Esophagus muscularis mucosa (tissue), 4 donors: ENCODE data around the gene PTPRE. TPM values are rescaled to one million over a fixed set of nuclear protein-coding genes. Genes with fewer than 3 reads are reported as not detected.

Experiments
- DNase-seq: peaks from one replicate; pipeline ENCODE4 v3.0.0-alpha.2; 2017; ENCODE audit errors: extremely low spot score
- H3K27ac ChIP-seq, 4 donors: fragments of 200-600 bp; sonication (generic); replicated peaks in 1 of 4; 1 replicate in 3 of 4; 2 replicates in 1 of 4; pipeline ENCODE4 v1.5.1; 2016 to 2019; ENCODE audit warnings: mild to moderate bottlenecking in 1 of 4
- H3K27me3 ChIP-seq, 4 donors: fragments of 200-600 bp; sonication (generic); one replicate each; pipeline versions ENCODE4 v1.5.1 to v1.6.0; 2016 to 2019
- H3K36me3 ChIP-seq, 4 donors: fragments of 200-600 bp; sonication (generic); one replicate each; pipeline ENCODE4 v1.5.1; 2016 to 2019
- H3K4me1 ChIP-seq, 4 donors: fragments of 200-600 bp; sonication (generic); one replicate each; pipeline ENCODE4 v1.5.1; 2016 to 2019
- H3K4me3 ChIP-seq, 4 donors: fragments of 200-600 bp; sonication (generic); 1 replicate in 2 of 4; 2 replicates in 2 of 4; pipeline ENCODE4 v1.5.1; 2016 to 2019; ENCODE audit warnings: mild to moderate bottlenecking in 4 of 4, moderate library complexity in 1 of 4
- H3K9me3 ChIP-seq, 4 donors: fragments of 200-600 bp; sonication (generic); 1 replicate in 3 of 4; 2 replicates in 1 of 4; pipeline ENCODE4 v1.5.1; 2016 to 2019
- EP300 ChIP-seq: sonication (generic); formaldehyde crosslinking; IDR thresholded peaks from one replicate; pipeline ENCODE4 v1.6.1; 2017; ENCODE audit warnings: antibody characterized with exemption
- POLR2A ChIP-seq: fragments of 450-650 bp; IDR thresholded peaks from one replicate; pipeline ENCODE4 v1.6.1; 2017; ENCODE audit warnings: antibody characterized with exemption, moderate library complexity, mild to moderate bottlenecking, low read depth
- POLR2AphosphoS5 ChIP-seq, 2 donors: sonication (generic); formaldehyde crosslinking; IDR thresholded peaks; one replicate each; pipeline ENCODE4 v1.6.1; 2017; ENCODE audit warnings: antibody characterized with exemption in 2 of 2
- WGBS: methylation state at CpG from one replicate; pipeline ENCODE4 v1.1.5; 2018; 5-methylcytosine and 5-hydroxymethylcytosine counted together
- intact Hi-C: fragments of 100-400 bp; cut with DNase I; formaldehyde crosslinking; loops from one replicate; pipeline ENCODE4 v1.15.1; 2023
- total RNA-seq, 4 donors: library from RNA; depleted of rRNA; stranded (reverse); fragments of >200 nt; gene quantifications; one replicate each; pipeline versions ENCODE4 v1.1.0 to v1.2.1, GENCODE V29; 2016
- TF ChIP-seq, protein P1 (sequence below), 3 experiments: fragments of 200-600 bp in 2 of 3; fragments of 450-650 bp in 1 of 3; sonication (generic) in 2 of 3; IDR thresholded peaks; one replicate each; pipeline ENCODE4 v1.5.1; 2017 to 2019; ENCODE audit warnings: antibody characterized with exemption in 3 of 3, mild to moderate bottlenecking in 2 of 3, moderate library complexity in 1 of 3

Gene PTPRE
- total RNA-seq, 4 donors from 2014 or later = 8.7 to 22.4 (median 13.3) TPM

GRCh38 chr10:127913368-127913759 is 6.5 kb downstream of the PTPRE start:
- Histone ChIP-seq H3K4me3 (no peak overlapping the region), H3K4me1 (peaks cover 6 to 11% (median 8%) of the 10 kb centered on the region in 4 donors), H3K27me3 (peaks cover 0 to 9% (median 0%) of the 10 kb centered on the region in 4 donors), H3K36me3 (no peaks in the 10 kb centered on the region), H3K27ac (no peak overlapping the region), H3K9me3 (no peaks in the 10 kb centered on the region)
- peak; percentile 24 for DNase-seq
- no peak for TF ChIP-seq EP300
- TF ChIP-seq, protein P1, sequence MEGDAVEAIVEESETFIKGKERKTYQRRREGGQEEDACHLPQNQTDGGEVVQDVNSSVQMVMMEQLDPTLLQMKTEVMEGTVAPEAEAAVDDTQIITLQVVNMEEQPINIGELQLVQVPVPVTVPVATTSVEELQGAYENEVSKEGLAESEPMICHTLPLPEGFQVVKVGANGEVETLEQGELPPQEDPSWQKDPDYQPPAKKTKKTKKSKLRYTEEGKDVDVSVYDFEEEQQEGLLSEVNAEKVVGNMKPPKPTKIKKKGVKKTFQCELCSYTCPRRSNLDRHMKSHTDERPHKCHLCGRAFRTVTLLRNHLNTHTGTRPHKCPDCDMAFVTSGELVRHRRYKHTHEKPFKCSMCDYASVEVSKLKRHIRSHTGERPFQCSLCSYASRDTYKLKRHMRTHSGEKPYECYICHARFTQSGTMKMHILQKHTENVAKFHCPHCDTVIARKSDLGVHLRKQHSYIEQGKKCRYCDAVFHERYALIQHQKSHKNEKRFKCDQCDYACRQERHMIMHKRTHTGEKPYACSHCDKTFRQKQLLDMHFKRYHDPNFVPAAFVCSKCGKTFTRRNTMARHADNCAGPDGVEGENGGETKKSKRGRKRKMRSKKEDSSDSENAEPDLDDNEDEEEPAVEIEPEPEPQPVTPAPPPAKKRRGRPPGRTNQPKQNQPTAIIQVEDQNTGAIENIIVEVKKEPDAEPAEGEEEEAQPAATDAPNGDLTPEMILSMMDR (IDR thresholded peaks at IDR 0.05) = no peak
- TF ChIP-seq POLR2AphosphoS5 (IDR thresholded peaks at IDR 0.05) = no peak
- TF ChIP-seq POLR2A = no peak
- WGBS = 91% methylated on average over 8 of the region's 8 CpGs
- intact Hi-C loops = no loop called here

GRCh38 chr10:127915324-127915723 is 8.4 kb downstream of the PTPRE start:
- H3K9me3 ChIP-seq = no peaks in the 10 kb centered on the region
- H3K4me1 ChIP-seq = peaks cover 12 to 20% (median 15%) of the 10 kb centered on the region in 4 donors
- H3K27me3 ChIP-seq = no peaks in the 10 kb centered on the region
- no peak for TF ChIP-seq POLR2AphosphoS5 (IDR thresholded peaks at IDR 0.05)
- TF ChIP-seq, protein P1 (IDR thresholded peaks at IDR 0.05) = no peak
- TF ChIP-seq POLR2A = no peak
- no peak for TF ChIP-seq EP300
- H3K4me3 ChIP-seq = no peak overlapping the region
- no peak for DNase-seq
- no peak overlapping the region for H3K27ac ChIP-seq
- no peaks in the 10 kb centered on the region for H3K36me3 ChIP-seq
- intact Hi-C loops = no loop called here
- 83% methylated on average over 4 of the region's 4 CpGs for whole genome bisulfite sequencing

GRCh38 chr10:127916826-127917225 is 9.9 kb downstream of the PTPRE start:
- TF ChIP-seq EP300 = no peak
- TF ChIP-seq POLR2AphosphoS5 (IDR thresholded peaks at IDR 0.05) = no peak
- 93% methylated on average over 9 of the region's 9 CpGs for WGBS

GRCh38 chr10:127918572-127918971 is 11.7 kb downstream of the PTPRE start:
- TF ChIP-seq EP300 (no peak), POLR2AphosphoS5 (IDR thresholded peaks at IDR 0.05) (no peak), POLR2A (no peak)
- TF ChIP-seq, protein P1 (IDR thresholded peaks at IDR 0.05) = no peak
- WGBS = 80% methylated on average over 5 of the region's 5 CpGs
- no peaks in the 10 kb centered on the region for H3K36me3 ChIP-seq
- peak; percentile 91 for DNase-seq
- H3K4me1 ChIP-seq = peaks cover 32 to 48% (median 40%) of the 10 kb centered on the region in 4 donors
- H3K27ac ChIP-seq = no peak overlapping the region
- no peaks in the 10 kb centered on the region for H3K9me3 ChIP-seq
- H3K27me3 ChIP-seq = no peaks in the 10 kb centered on the region
- intact Hi-C loops = no loop called here
- H3K4me3 ChIP-seq = no peak overlapping the region

More at GRCh38 chr10:127916826-127917225, 9.9 kb downstream of the PTPRE start:
- Histone ChIP-seq H3K27ac (no peak overlapping the region), H3K4me3 (no peak overlapping the region), H3K27me3 (no peaks in the 10 kb centered on the region), H3K4me1 (peaks cover 21 to 35% (median 28%) of the 10 kb centered on the region in 4 donors), H3K9me3 (no peaks in the 10 kb centered on the region), H3K36me3 (no peaks in the 10 kb centered on the region)
- DNase-seq = peak; percentile 72
- intact Hi-C loops = no loop called here

DNA sequence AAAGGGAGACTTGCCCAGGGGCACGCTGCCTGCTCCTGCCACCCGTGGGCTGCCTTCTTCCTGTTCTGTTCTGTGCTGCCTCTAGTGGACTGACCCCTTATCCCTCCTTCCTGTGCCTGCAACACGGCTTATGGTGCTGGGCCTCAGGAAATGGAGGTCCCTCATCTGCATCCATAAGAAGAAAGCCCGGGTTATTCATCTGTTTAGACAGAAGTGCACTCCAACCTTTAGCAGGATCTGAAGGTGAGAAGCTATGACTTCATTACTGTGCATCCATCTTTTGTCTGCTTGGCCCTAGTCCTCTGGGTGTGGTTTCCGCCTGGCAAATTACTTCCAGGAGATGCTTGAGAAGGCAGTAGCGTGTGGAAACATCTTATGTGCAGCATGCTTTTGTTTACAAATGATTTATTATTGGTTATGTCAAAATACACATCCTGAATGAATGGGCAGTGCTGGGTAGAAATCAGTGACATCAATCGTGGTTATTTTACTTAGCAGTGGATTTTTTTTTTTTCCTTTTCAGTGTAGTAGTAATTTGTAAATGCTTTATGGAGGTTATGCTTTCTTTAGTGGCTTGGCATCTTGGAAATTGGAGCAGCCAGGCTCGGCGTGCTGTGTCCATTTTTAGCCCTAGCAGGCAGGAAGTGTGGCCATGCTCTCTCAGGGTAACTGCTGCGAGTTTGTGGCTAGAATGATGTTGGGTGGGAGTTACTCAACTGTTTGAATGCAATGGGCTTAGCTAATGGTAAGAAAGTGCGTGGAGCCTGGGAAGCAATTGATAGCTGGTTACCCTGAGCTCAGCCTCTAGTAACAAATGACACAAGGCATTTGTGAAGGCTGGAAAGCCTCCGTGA is 12.7 kb downstream of the PTPRE start:
- Histone ChIP-seq H3K27me3 (no peaks in the 10 kb centered on the region), H3K4me3 (no peak overlapping the region), H3K4me1 (peaks cover 32 to 50% (median 41%) of the 10 kb centered on the region in 4 donors), H3K36me3 (no peaks in the 10 kb centered on the region), H3K9me3 (no peaks in the 10 kb centered on the region), H3K27ac (peak overlapping the region in 3 of 4 donors; percentile 23 to 31 (median 31))
- peak; percentile 91 for DNase-seq
- intact Hi-C loops = no loop called here
- TF ChIP-seq POLR2A (no peak), POLR2AphosphoS5 (IDR thresholded peaks at IDR 0.05) (no peak), EP300 (no peak)
- TF ChIP-seq, protein P1 (IDR thresholded peaks at IDR 0.05) = no peak
- 50% methylated on average over 12 of the region's 12 CpGs for WGBS
